Measurements from ENCODE around the gene GLI2. TPM values are rescaled to one million over a fixed set of nuclear protein-coding genes. Genes with fewer than 3 reads are reported as not detected.

The GLI2 gene
- total and polyA plus RNA-seq, 7 donors: 0.20 to 2.4 (median 0.66) TPM

DNA sequence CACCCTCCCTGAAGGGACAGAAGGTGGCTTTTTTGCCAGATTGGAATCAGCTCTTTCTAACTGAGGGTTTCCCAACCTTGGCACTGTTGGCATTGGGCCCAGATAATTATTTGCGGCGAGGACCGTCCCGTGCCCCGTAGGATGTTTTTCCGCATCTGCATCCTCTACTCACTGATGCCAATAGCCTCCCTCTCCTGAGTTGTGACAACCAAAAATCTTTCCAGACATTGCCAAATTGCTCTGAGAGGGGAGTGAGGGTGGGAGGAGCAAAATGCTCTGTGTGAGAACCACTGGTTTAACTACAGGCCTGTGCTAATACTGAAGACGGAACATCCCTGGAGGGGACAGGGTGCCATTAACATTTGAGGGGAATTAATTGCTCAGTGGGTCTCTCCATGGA lies 33.6 kb upstream of the GLI2 start:
- Histone ChIP-seq H3K4me3 (no peak overlapping the region), H3K4me1 (no peaks in the 10 kb centered on the region), H3K36me3 (ENCODE audit: insufficient read depth in 1 of 2, low read depth in 1 of 2) (no peaks in the 10 kb centered on the region), H3K9me3 (no peaks in the 10 kb centered on the region), H3K27ac (no peak overlapping the region), H3K27me3 (ENCODE audit: insufficient read depth in 3 of 3, low read length in 2 of 3) (peaks cover 0 to 7% (median 3%) of the 10 kb centered on the region in 3 donors)
- TF ChIP-seq, protein P1, sequence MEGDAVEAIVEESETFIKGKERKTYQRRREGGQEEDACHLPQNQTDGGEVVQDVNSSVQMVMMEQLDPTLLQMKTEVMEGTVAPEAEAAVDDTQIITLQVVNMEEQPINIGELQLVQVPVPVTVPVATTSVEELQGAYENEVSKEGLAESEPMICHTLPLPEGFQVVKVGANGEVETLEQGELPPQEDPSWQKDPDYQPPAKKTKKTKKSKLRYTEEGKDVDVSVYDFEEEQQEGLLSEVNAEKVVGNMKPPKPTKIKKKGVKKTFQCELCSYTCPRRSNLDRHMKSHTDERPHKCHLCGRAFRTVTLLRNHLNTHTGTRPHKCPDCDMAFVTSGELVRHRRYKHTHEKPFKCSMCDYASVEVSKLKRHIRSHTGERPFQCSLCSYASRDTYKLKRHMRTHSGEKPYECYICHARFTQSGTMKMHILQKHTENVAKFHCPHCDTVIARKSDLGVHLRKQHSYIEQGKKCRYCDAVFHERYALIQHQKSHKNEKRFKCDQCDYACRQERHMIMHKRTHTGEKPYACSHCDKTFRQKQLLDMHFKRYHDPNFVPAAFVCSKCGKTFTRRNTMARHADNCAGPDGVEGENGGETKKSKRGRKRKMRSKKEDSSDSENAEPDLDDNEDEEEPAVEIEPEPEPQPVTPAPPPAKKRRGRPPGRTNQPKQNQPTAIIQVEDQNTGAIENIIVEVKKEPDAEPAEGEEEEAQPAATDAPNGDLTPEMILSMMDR (IDR thresholded peaks at IDR 0.05): no peak
- DNase-seq (no peak), ATAC-seq (no peak)
- 21 to 39% (median 29%) methylated on average over 7 of the region's 7 CpGs for WGBS, 3 donors
- intact Hi-C loops (cut with DNase I): no loop called here

DNA sequence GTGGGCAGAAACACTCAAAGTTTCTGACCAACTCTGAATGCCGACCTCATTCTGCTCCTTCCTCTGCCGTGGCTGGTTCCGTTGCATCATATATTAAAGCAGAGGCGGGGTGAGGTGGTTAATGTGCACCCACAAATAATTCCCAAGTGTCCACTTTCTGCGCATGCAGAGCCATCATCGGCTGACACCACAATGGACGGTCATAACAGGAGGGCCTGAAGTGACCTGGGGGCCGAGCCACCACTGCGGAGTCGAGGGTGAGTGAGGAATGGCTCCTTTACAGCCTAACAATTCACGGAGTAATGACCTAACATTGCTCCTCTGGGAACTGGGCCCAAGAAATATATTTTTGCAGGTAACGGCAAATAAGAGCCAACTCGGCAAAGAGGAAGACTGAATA lies 32.9 kb upstream of the GLI2 start:
- DNase-seq: no peak
- no peaks in the 10 kb centered on the region for H3K4me1 ChIP-seq
- no peak for ATAC-seq
- no peaks in the 10 kb centered on the region for H3K9me3 ChIP-seq
- intact Hi-C loops (cut with DNase I): no loop called here
- no peak overlapping the region for H3K4me3 ChIP-seq
- H3K27ac ChIP-seq: no peak overlapping the region
- H3K36me3 ChIP-seq (ENCODE audit: insufficient read depth in 1 of 2, low read depth in 1 of 2): no peaks in the 10 kb centered on the region
- H3K27me3 ChIP-seq (ENCODE audit: insufficient read depth in 3 of 3, low read length in 2 of 3): peaks cover 0 to 3% (median 0%) of the 10 kb centered on the region in 3 donors
- WGBS, 3 donors: 83 to 90% (median 89%) methylated on average over 13 of the region's 13 CpGs
- TF ChIP-seq, protein P1 (IDR thresholded peaks at IDR 0.05): no peak

DNA sequence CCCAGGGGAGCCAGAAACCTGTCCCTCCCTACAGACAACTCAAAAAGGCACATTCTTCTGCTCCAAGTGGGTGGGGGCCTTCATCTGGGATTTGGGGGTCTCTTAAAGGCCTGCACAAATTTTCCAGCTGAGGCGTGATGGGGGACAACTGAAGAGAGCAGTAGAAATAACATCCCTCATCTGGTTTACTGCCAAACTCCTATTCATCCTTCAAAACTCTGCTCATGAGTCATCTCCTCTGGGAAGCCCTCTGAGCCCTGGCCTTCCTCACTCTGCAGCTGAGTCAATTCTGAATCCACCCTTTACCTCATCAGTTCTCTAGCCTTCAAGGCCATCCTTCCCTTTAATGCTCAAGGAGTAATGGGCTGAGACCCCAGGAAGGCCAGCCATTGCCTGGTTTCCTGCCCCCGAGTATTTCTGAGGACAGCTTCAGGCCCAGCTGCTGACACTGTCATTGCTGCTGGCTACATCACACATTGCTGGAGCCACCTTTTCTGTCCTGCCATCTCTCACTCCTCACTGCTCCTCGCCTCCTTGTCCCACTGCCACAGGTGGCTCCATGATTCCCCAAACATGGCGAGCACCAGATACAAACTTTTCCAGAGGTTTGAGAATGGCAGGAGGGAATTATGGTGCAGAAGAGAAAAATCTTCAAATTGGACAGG lies 32.2 kb upstream of the GLI2 start:
- Histone ChIP-seq H3K36me3 (ENCODE audit: insufficient read depth in 1 of 2, low read depth in 1 of 2) (no peaks in the 10 kb centered on the region), H3K4me3 (no peak overlapping the region), H3K9me3 (no peaks in the 10 kb centered on the region), H3K27me3 (ENCODE audit: insufficient read depth in 3 of 3, low read length in 2 of 3) (peaks cover 0 to 3% (median 0%) of the 10 kb centered on the region in 3 donors), H3K27ac (no peak overlapping the region), H3K4me1 (no peaks in the 10 kb centered on the region)
- 87 to 94% (median 88%) methylated on average over 4 of the region's 4 CpGs for WGBS, 3 donors
- intact Hi-C loops (cut with DNase I): no loop called here
- DNase-seq: no peak
- TF ChIP-seq, protein P1 (IDR thresholded peaks at IDR 0.05): no peak
- no peak for ATAC-seq

DNA sequence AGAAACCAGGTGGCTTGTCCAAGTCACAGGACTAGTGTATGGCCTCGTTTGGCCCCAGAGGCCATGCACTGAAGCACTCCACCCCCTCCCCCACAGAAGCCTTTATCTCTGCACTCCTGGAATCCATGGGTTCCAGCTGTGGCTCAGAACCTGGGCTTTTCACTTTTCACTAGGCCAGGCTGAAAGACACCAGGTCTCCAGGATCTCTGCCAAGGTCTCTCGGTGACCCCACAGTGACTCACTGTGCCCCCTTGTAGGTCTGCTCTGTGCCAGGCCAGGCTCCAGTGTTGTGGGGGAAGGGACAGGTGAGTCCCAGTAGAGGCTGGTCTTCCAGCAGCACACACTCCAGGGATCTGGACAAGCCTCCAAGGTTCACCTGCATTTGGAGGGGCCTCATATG lies 31.0 kb upstream of the GLI2 start:
- Histone ChIP-seq H3K9me3 (no peaks in the 10 kb centered on the region), H3K4me3 (no peak overlapping the region), H3K27ac (no peak overlapping the region), H3K27me3 (ENCODE audit: insufficient read depth in 3 of 3, low read length in 2 of 3) (peaks cover 0 to 3% (median 0%) of the 10 kb centered on the region in 3 donors), H3K36me3 (ENCODE audit: insufficient read depth in 1 of 2, low read depth in 1 of 2) (no peaks in the 10 kb centered on the region), H3K4me1 (no peaks in the 10 kb centered on the region)
- ATAC-seq (no peak), DNase-seq (no peak)
- TF ChIP-seq, protein P1 (IDR thresholded peaks at IDR 0.05): no peak
- intact Hi-C loops (cut with DNase I): no loop called here
- WGBS, 3 donors: 48 to 88% (median 75%) methylated on average over 2 of the region's 2 CpGs

DNA sequence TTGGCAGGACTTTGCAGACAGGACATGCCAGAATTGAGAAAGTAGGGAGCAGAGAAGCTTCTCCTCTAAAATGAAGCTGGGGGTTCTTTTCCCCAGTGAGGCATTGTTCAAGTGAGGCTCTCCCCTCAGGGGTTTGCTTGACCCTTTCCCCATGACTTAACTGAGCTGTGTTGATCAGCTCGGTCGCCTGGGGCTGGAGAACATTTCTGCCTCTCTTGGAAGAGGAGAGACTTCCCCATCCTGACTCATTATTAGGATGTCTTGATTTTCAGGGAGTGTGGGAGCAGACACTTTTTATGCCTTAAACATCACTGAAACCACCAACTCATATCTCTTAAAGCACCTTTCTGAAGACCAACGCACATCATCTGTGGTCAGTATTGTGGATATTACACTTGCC lies 27.9 kb upstream of the GLI2 start:
- no peaks in the 10 kb centered on the region for H3K36me3 ChIP-seq (ENCODE audit: insufficient read depth in 1 of 2, low read depth in 1 of 2)
- H3K27ac ChIP-seq: no peak overlapping the region
- no peak for DNase-seq
- no peaks in the 10 kb centered on the region for H3K27me3 ChIP-seq (ENCODE audit: insufficient read depth in 3 of 3, low read length in 2 of 3)
- no peaks in the 10 kb centered on the region for H3K4me1 ChIP-seq
- no peak overlapping the region for H3K4me3 ChIP-seq
- intact Hi-C loops (cut with DNase I): no loop called here
- WGBS, 3 donors: 85 to 95% (median 94%) methylated on average over 3 of the region's 3 CpGs
- TF ChIP-seq, protein P1 (IDR thresholded peaks at IDR 0.05): no peak
- no peaks in the 10 kb centered on the region for H3K9me3 ChIP-seq
- no peak for ATAC-seq
